ENCODE results near the gene ENTREP1. TPM values are rescaled to one million over a fixed set of nuclear protein-coding genes. Genes with fewer than 3 reads are reported as not detected.
A peak's percentile ranks its signal among the peaks of the same experiment; 100 is the strongest.

Gene ENTREP1
- total RNA-seq, 4 donors from 2014 or later: 1.5 to 9.2 (median 3.2) TPM

DNA sequence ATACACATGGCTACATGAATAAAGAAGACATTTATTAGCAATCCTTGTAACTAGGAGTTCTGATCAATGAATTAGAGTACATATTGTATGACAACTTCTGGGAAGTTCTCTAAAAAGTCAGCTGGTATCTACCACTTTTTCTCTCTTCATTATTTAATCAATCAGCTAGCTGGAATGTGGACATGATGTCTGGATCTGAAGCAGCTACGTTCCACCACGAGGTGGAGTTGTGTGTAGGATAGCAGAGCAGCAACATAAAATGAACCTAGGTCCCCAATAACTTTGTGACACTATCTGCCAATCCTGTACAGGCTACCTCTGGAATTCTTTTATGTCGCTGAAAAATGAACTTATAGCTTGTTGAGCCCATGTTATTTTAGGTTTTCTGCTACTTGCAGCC lies 32.9 kb upstream of the ENTREP1 start:
- Histone ChIP-seq H3K4me1 (peaks cover 0 to 3% (median 3%) of the 10 kb centered on the region in 3 donors), H3K36me3 (no peaks in the 10 kb centered on the region), H3K27me3 (no peaks in the 10 kb centered on the region), H3K27ac (no peak overlapping the region), H3K4me3 (no peak overlapping the region), H3K9me3 (no peaks in the 10 kb centered on the region)
- no peak for DNase-seq
- 86 to 94% methylated on average over 3 of the region's 3 CpGs for WGBS, 2 donors
- TF ChIP-seq, protein P1, sequence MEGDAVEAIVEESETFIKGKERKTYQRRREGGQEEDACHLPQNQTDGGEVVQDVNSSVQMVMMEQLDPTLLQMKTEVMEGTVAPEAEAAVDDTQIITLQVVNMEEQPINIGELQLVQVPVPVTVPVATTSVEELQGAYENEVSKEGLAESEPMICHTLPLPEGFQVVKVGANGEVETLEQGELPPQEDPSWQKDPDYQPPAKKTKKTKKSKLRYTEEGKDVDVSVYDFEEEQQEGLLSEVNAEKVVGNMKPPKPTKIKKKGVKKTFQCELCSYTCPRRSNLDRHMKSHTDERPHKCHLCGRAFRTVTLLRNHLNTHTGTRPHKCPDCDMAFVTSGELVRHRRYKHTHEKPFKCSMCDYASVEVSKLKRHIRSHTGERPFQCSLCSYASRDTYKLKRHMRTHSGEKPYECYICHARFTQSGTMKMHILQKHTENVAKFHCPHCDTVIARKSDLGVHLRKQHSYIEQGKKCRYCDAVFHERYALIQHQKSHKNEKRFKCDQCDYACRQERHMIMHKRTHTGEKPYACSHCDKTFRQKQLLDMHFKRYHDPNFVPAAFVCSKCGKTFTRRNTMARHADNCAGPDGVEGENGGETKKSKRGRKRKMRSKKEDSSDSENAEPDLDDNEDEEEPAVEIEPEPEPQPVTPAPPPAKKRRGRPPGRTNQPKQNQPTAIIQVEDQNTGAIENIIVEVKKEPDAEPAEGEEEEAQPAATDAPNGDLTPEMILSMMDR (IDR thresholded peaks at IDR 0.05): no peak
- TF ChIP-seq POLR2A (IDR thresholded peaks at IDR 0.05): no peak
- intact Hi-C loops (cut with DNase I): no loop called here

GRCh38 chr9:69293156-69293555 lies 31.9 kb upstream of the ENTREP1 start:
- H3K27ac ChIP-seq: no peak overlapping the region
- TF ChIP-seq, protein P1 (IDR thresholded peaks at IDR 0.05): no peak
- no peak for TF ChIP-seq POLR2A (IDR thresholded peaks at IDR 0.05)
- DNase-seq: no peak
- 24 to 45% methylated on average over 1 of the region's 1 CpG for WGBS, 2 donors
- H3K27me3 ChIP-seq: no peaks in the 10 kb centered on the region
- H3K9me3 ChIP-seq: no peaks in the 10 kb centered on the region
- H3K4me3 ChIP-seq: no peak overlapping the region
- peaks cover 0 to 5% (median 3%) of the 10 kb centered on the region in 3 donors for H3K4me1 ChIP-seq
- intact Hi-C loops (cut with DNase I): no loop called here
- no peaks in the 10 kb centered on the region for H3K36me3 ChIP-seq

DNA sequence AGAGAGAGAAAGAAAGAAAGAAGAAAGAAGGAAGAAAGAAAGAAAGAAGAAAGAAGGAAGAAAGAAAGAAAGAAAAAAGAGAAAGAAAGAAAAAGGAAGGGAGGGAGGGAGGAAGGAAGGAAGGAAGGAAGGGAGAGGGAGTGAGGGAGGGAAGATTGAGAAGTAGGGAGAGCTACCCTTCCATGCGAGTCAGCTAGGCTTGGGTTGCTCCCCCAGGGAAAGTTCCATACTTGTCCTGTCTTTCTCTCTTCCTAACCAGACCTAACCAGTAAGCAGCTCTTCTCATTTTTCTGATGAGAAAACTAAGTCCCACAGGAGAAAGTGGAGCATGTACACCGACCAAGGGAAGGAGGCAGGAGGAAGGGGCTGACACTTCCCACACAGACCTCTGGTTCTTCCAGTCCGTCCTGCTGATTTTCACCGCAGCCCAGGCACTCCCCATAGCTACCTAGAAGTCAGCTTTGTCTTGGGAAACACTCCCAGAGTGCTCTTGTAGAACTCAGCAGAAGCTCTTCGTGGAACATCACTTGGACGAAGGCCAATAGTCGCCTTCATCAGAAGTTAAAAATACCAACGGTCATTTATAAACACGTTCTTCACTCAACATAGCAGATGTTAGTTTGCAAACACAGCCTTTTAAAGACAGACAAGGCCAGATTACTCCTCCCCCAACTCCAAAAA lies 29.0 kb upstream of the ENTREP1 start:
- Histone ChIP-seq H3K27me3 (no peaks in the 10 kb centered on the region), H3K4me3 (no peak overlapping the region), H3K36me3 (no peaks in the 10 kb centered on the region), H3K27ac (peak overlapping the region in 1 of 4 donors; percentile 16), H3K9me3 (no peaks in the 10 kb centered on the region), H3K4me1 (peaks cover 0 to 5% (median 3%) of the 10 kb centered on the region in 3 donors)
- intact Hi-C loops (cut with DNase I): no loop called here
- DNase-seq: no peak
- TF ChIP-seq, protein P1 (IDR thresholded peaks at IDR 0.05): no peak
- no peak for TF ChIP-seq POLR2A (IDR thresholded peaks at IDR 0.05)
- WGBS, 2 donors: 67% methylated on average over 6 to 7 of the region's 9 CpGs

DNA sequence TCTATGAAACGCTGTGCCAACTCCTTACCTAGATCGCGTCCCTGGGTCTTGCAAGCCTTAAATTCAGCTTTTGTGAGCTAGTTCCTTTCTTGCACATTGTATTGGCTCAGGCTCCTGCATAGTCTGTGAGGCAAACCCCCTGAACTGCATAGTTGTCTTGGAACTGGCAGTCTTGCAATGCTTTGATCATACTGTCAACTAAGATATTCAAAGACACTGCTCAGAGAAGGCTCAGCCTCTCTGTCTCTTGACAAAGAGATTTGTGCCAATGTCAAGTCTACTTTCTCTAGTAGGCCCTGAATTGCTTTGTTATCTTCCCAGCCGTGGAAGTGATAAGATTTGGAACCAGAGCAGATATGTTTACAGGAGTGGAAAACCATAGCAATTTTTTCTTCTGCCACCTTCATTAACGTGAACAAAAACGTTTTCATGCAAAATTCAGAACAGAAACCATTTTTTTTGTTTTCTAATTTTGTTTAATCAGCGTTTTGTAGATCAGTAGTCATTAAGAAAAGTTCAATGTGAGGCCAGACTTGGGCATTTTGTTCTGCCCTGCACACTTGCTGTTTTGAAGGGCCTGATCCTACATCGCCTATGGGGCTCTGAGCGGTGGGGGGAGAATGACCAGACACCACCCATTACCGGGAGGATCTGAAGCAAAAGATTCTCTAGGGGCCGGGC lies 27.6 kb upstream of the ENTREP1 start:
- WGBS, 2 donors: 61 to 68% methylated on average over 11 of the region's 11 CpGs
- no peak for TF ChIP-seq POLR2A (IDR thresholded peaks at IDR 0.05)
- TF ChIP-seq, protein P1 (IDR thresholded peaks at IDR 0.05): no peak
- intact Hi-C loops (cut with DNase I): no loop called here
- peaks cover 0 to 5% (median 3%) of the 10 kb centered on the region in 3 donors for H3K4me1 ChIP-seq
- H3K9me3 ChIP-seq: no peaks in the 10 kb centered on the region
- no peak for DNase-seq
- no peaks in the 10 kb centered on the region for H3K36me3 ChIP-seq
- no peaks in the 10 kb centered on the region for H3K27me3 ChIP-seq
- no peak overlapping the region for H3K4me3 ChIP-seq
- no peak overlapping the region for H3K27ac ChIP-seq

DNA sequence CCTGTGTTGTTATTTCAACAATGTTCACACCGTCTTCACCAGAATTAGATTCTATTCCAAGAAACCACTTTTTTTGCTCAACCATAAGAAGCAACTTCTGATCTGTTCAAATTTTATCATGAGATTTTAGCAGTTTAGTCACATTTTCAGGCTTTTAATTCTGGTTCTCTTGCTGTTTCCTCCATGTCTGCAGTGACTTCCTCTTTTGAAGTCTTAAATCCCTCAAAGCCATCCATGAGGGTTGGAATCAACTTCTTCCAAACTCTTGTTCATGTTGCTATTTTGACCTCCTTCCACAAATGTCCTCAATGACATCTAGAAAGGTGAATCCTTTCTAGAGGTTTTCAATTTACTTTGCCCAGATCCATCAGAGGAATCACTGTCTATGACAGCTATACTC lies 25.7 kb upstream of the ENTREP1 start:
- intact Hi-C loops (cut with DNase I): no loop called here
- no peak for DNase-seq
- 43 to 59% methylated on average over 1 of the region's 1 CpG for WGBS, 2 donors
- Histone ChIP-seq H3K4me3 (no peak overlapping the region), H3K36me3 (no peaks in the 10 kb centered on the region), H3K27ac (no peak overlapping the region), H3K27me3 (no peaks in the 10 kb centered on the region), H3K4me1 (peaks cover 0 to 5% (median 3%) of the 10 kb centered on the region in 3 donors), H3K9me3 (no peaks in the 10 kb centered on the region)
- no peak for TF ChIP-seq POLR2A (IDR thresholded peaks at IDR 0.05)
- TF ChIP-seq, protein P1 (IDR thresholded peaks at IDR 0.05): no peak
